K562 treated with DMSO at 1 percent for 24 hours (cell line): ENCODE data around the gene CT45A1. TPM values are rescaled to one million over a fixed set of nuclear protein-coding genes. Genes with fewer than 3 reads are reported as not detected.

Experiments
- total RNA-seq: library from RNA; unstranded; fragments of 300-600 nt; gene quantifications from 2 replicates; pipeline ENCODE4 v1.2.3, GENCODE V29; 2022; ENCODE audit warnings: low read depth; ENCODE audit not compliant: insufficient read depth

Gene CT45A1
- total RNA-seq, result 0.53 TPM in 1 of 2 replicates, not detected in the other

GRCh38 chrX:135713183-135713689, at the start of gene CT45A1:
CT45A1 (plus strand) TSS chrX:135713639; CDS start chrX:135718941, 5,302 bp downstream.

GRCh38 chrX:135768091-135768490, 54.7 kb downstream of the CT45A1 start, which contains the start of gene CT45A3:
CT45A3 (minus strand) TSS chrX:135768191; CDS start chrX:135764444, 3,747 bp downstream.

Other genes starting within 250 kb of the CT45A1 start
- gene INTS6L, start 193.0 kb upstream of the CT45A1 start, total RNA-seq, result 11.6 and 12.4 TPM in 2 replicates
- not detected in 2 replicates for gene CT45A3, start 54.6 kb downstream of the CT45A1 start, total RNA-seq
- gene CT45A5, start 71.9 kb downstream of the CT45A1 start, total RNA-seq, result 0.64 TPM in 1 of 2 replicates, not detected in the other
- not detected in 2 replicates for gene CT45A6, start 89.1 kb downstream of the CT45A1 start, total RNA-seq
- gene CT45A2, start 106.4 kb downstream of the CT45A1 start, total RNA-seq, result 1.8 and 3.0 TPM in 2 replicates
- gene CT45A7, start 123.6 kb downstream of the CT45A1 start, total RNA-seq, result not detected in 2 replicates
- gene CT45A8, start 140.9 kb downstream of the CT45A1 start, total RNA-seq, result not detected in 2 replicates
- not detected in 2 replicates for gene CT45A9, start 158.2 kb downstream of the CT45A1 start, total RNA-seq
- 14.1 and 14.8 TPM in 2 replicates for gene CT45A10, start 179.8 kb downstream of the CT45A1 start, total RNA-seq
- gene SAGE1, start 180.1 kb downstream of the CT45A1 start, total RNA-seq, result 15.5 and 19.4 TPM in 2 replicates